Spleen (tissue), 11 donors: ENCODE data around the gene RALY. TPM values are rescaled to one million over a fixed set of nuclear protein-coding genes. Genes with fewer than 3 reads are reported as not detected.

Experiments
- DNase-seq: peaks from one replicate; pipeline ENCODE4 v3.0.0-alpha.2; 2020
- H3K27ac ChIP-seq, 8 donors: fragments of 200-600 bp; sonication (generic) in 7 of 8; 1 replicate in 4 of 8; 2 replicates in 4 of 8; pipeline versions ENCODE4 v1.5.0 to v1.8.0; 2016 to 2021; ENCODE audit warnings: inconsistent platforms in 4 of 8, mild to moderate bottlenecking in 4 of 8, moderate library complexity in 1 of 8
- H3K27me3 ChIP-seq, 7 donors: fragments of 200-600 bp; sonication (generic) in 6 of 7; replicated peaks in 1 of 7; 1 replicate in 4 of 7; 2 replicates in 3 of 7; pipeline versions ENCODE4 v1.5.0 to v1.8.0; 2016 to 2021; ENCODE audit warnings: inconsistent platforms in 3 of 7, mild to moderate bottlenecking in 1 of 7
- H3K36me3 ChIP-seq, 6 donors: fragments of 200-600 bp; sonication (generic) in 5 of 6; 1 replicate in 4 of 6; 2 replicates in 2 of 6; pipeline versions ENCODE4 v1.5.0 to v1.8.0; 2016 to 2021; ENCODE audit warnings: inconsistent platforms in 2 of 6
- H3K4me1 ChIP-seq, 6 donors: fragments of 200-600 bp; sonication (generic) in 5 of 6; 1 replicate in 3 of 6; 2 replicates in 3 of 6; pipeline versions ENCODE4 v1.5.0 to v1.8.0; 2016 to 2021; ENCODE audit warnings: inconsistent platforms in 3 of 6
- H3K4me3 ChIP-seq, 8 donors: fragments of 200-600 bp; sonication (generic) in 7 of 8; 1 replicate in 4 of 8; 2 replicates in 4 of 8; pipeline versions ENCODE4 v1.5.0 to v1.8.0; 2016 to 2021; ENCODE audit warnings: inconsistent platforms in 4 of 8, mild to moderate bottlenecking in 4 of 8, moderate library complexity in 2 of 8
- H3K9me3 ChIP-seq, 8 donors: fragments of 200-600 bp; sonication (generic) in 7 of 8; 1 replicate in 4 of 8; 2 replicates in 4 of 8; pipeline versions ENCODE4 v1.5.0 to v1.8.0; 2016 to 2021; ENCODE audit warnings: inconsistent platforms in 4 of 8
- POLR2A ChIP-seq, 3 donors: fragments of 450-650 bp; IDR thresholded peaks; one replicate each; pipeline ENCODE4 v1.5.1; 2017; ENCODE audit warnings: antibody characterized with exemption in 3 of 3, mild to moderate bottlenecking in 1 of 3
- POLR2AphosphoS5 ChIP-seq, 3 donors: sonication (generic); formaldehyde crosslinking; IDR thresholded peaks; one replicate each; pipeline ENCODE4 v1.5.1; 2017; ENCODE audit warnings: antibody characterized with exemption in 3 of 3
- WGBS, 5 donors: extraction: QIAGEN DNeasy Blood & Tissue Kit in 3 of 5; methylation state at CpG; one replicate each; pipeline versions ENCODE4 v1.1.5 to v1.1.7; 2013 to 2018; 5-methylcytosine and 5-hydroxymethylcytosine counted together
- intact Hi-C: fragments of 100-400 bp; cut with DNase I; formaldehyde crosslinking; loops from one replicate; pipeline ENCODE4 v1.15.0; 2023; ENCODE audit warnings: low total_unique reads
- polyA plus RNA-seq, 3 donors: library from polyadenylated mRNA; stranded (reverse); fragments of 200-250 nt; gene quantifications; one replicate each; pipeline ENCODE4 v1.2.1, GENCODE V29; 2013
- total RNA-seq, 7 donors: library from RNA; depleted of rRNA in 3 of 7; stranded (reverse); fragments of >200 nt in 3 of 7; fragmentation: NEBNext Ultra II Directional in 4 of 7; extraction: Animal tissue kit (Norgen Biotek cat#: 25700) in 4 of 7; gene quantifications; one replicate each; pipeline versions ENCODE4 v1.1.0 to v1.2.1, GENCODE V29; 2016 to 2021
- TF ChIP-seq, protein P1 (sequence below), 11 experiments: fragments of 200-600 bp in 7 of 11; fragments of 450-650 bp in 4 of 11; sonication (generic) in 4 of 11; IDR thresholded peaks in 8 of 11; conservative IDR thresholded peaks in 3 of 11; 1 replicate in 7 of 11; 2 replicates in 4 of 11; pipeline versions ENCODE4 v1.4.0 to v1.8.0; 2016 to 2021; ENCODE audit warnings: antibody characterized with exemption in 11 of 11, inconsistent platforms in 4 of 11, mild to moderate bottlenecking in 1 of 11
- donor health status: healthy with polysubstance abuse.
- donor health status: DM: no; HTN: no; CAD: no; lungs with moderate emphysema.
- donor health status: DM: no; HTN: no; CAD: no.
- donor health status: Bipolar disorder and iron deficiency.
- donor health status: healthy.
- donor health status: DM: no; HTN: no; CAD: no.
- donor health status: DM: yes; HTN: yes; CAD: no.

Gene RALY
- total and polyA plus RNA-seq, 10 donors = 72.9 to 133 (median 99.7) TPM

DNA sequence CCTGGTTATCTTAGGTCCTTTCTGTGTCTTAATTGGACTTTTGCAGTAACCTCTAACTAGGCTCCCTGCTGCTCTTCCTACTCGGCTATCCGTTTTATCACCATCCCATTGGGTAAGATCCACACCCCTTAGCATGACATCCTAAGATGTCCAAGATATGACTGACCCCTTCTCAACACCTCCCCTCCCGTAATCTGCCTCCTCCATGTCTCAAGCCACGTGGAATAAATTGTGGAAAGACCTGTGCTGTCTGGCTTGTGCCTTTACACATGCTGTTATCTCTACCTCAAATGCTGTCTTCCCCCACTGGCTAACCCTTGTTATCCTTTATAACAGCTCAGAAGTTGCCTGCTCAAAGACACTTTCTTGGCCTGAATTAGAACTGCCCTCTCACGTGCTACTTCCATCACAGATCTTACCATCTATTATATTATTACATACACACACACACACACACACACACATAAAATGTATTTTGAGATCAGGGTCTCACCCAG is 91.9 kb downstream of the RALY start:
- Histone ChIP-seq H3K9me3 (no peaks in the 10 kb centered on the region), H3K36me3 (peaks cover 2 to 100% (median 78%) of the 10 kb centered on the region in 6 donors), H3K27me3 (no peaks in the 10 kb centered on the region), H3K4me1 (peaks cover 0 to 15% (median 6%) of the 10 kb centered on the region in 6 donors), H3K4me3 (no peak overlapping the region), H3K27ac (no peak overlapping the region)
- no peak for DNase-seq
- WGBS, 5 donors = 83 to 91% (median 89%) methylated on average over 5 of the region's 5 CpGs
- intact Hi-C loops = no loop called here
- TF ChIP-seq POLR2A (IDR thresholded peaks at IDR 0.05) = no peak
- TF ChIP-seq, protein P1, sequence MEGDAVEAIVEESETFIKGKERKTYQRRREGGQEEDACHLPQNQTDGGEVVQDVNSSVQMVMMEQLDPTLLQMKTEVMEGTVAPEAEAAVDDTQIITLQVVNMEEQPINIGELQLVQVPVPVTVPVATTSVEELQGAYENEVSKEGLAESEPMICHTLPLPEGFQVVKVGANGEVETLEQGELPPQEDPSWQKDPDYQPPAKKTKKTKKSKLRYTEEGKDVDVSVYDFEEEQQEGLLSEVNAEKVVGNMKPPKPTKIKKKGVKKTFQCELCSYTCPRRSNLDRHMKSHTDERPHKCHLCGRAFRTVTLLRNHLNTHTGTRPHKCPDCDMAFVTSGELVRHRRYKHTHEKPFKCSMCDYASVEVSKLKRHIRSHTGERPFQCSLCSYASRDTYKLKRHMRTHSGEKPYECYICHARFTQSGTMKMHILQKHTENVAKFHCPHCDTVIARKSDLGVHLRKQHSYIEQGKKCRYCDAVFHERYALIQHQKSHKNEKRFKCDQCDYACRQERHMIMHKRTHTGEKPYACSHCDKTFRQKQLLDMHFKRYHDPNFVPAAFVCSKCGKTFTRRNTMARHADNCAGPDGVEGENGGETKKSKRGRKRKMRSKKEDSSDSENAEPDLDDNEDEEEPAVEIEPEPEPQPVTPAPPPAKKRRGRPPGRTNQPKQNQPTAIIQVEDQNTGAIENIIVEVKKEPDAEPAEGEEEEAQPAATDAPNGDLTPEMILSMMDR (IDR thresholded peaks at IDR 0.05 in 8 of 11, conservative IDR thresholded peaks at IDR 0.05 in 3 of 11) = no peak
- no peak for TF ChIP-seq POLR2AphosphoS5 (IDR thresholded peaks at IDR 0.05)

DNA sequence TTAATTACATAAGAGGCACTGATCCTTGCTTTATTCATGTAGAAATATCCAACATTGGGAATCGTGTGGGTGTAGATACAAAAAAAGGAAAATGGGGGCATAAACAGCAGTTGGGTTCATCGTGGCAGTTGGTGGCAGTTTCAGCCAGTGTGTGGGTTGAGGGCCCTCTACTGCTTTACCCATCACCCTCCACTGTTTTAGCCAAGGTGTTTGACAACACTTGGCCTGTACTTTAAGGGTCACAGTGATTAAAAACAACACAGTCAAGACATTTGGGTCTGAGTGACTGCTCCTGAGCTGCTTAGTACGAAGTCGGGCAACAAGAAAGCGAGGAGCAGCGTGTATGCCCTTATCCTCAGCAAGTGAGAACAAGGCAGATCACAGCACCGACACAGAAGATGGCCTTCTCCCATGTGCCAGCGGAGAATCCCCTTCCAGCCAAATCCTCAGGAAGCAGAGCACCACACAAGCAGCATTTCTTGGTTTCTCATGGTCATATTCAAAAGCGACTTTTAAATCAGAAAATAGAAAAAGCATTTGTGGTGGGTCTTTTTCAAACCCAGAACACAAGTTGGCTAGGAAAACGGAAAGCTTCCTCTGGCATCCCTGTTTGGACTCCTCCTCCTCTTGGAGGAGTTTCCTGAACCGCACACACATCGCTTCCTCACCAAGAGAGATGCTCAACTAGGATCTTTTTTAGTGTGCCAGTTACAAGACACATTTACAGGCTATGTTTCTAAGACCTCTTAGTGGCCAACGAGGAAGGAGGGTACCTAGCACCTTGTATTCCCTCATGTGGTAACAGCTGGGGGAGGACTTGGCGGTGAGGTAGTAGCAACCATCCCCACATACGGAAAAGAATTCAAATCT is 94.8 kb downstream of the RALY start:
- intact Hi-C loops = no loop called here
- H3K36me3 ChIP-seq = peaks cover 2 to 100% (median 86%) of the 10 kb centered on the region in 6 donors
- TF ChIP-seq, protein P1 (IDR thresholded peaks at IDR 0.05 in 8 of 11, conservative IDR thresholded peaks at IDR 0.05 in 3 of 11) = no peak
- TF ChIP-seq POLR2A (IDR thresholded peaks at IDR 0.05) (no peak), POLR2AphosphoS5 (IDR thresholded peaks at IDR 0.05) (peak in 1 of 3 donors; percentile 11)
- H3K4me3 ChIP-seq = no peak overlapping the region
- no peaks in the 10 kb centered on the region for H3K9me3 ChIP-seq
- DNase-seq = no peak
- H3K4me1 ChIP-seq = peaks cover 0 to 11% (median 1%) of the 10 kb centered on the region in 6 donors
- H3K27ac ChIP-seq = no peak overlapping the region
- WGBS, 5 donors = 83 to 93% (median 85%) methylated on average over 15 of the region's 15 CpGs
- no peaks in the 10 kb centered on the region for H3K27me3 ChIP-seq

DNA sequence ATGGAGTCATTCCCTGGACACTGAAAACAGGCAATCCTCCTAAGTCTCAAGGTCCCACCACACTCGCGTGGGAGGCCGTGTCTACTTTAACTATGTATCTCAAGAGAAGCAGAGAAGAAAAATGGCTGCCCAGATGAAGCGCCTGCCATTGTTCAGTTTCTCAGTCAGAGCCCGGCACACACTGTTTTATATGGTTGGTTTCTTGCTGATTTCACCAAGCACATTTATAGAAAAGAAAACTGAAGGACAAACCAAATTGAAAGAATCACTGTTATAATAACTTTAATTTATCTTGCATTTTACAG is 95.4 kb downstream of the RALY start:
- Histone ChIP-seq H3K4me3 (no peak overlapping the region), H3K27me3 (no peaks in the 10 kb centered on the region), H3K36me3 (peaks cover 2 to 100% (median 91%) of the 10 kb centered on the region in 6 donors), H3K9me3 (no peaks in the 10 kb centered on the region), H3K4me1 (peaks cover 0 to 6% (median 0%) of the 10 kb centered on the region in 6 donors), H3K27ac (no peak overlapping the region)
- TF ChIP-seq POLR2A (IDR thresholded peaks at IDR 0.05) (no peak), POLR2AphosphoS5 (IDR thresholded peaks at IDR 0.05) (no peak)
- TF ChIP-seq, protein P1 (IDR thresholded peaks at IDR 0.05 in 8 of 11, conservative IDR thresholded peaks at IDR 0.05 in 3 of 11) = no peak
- 79 to 98% (median 91%) methylated on average over 2 to 5 of the region's 5 CpGs for WGBS, 5 donors
- intact Hi-C loops = no loop called here
- DNase-seq = no peak

DNA sequence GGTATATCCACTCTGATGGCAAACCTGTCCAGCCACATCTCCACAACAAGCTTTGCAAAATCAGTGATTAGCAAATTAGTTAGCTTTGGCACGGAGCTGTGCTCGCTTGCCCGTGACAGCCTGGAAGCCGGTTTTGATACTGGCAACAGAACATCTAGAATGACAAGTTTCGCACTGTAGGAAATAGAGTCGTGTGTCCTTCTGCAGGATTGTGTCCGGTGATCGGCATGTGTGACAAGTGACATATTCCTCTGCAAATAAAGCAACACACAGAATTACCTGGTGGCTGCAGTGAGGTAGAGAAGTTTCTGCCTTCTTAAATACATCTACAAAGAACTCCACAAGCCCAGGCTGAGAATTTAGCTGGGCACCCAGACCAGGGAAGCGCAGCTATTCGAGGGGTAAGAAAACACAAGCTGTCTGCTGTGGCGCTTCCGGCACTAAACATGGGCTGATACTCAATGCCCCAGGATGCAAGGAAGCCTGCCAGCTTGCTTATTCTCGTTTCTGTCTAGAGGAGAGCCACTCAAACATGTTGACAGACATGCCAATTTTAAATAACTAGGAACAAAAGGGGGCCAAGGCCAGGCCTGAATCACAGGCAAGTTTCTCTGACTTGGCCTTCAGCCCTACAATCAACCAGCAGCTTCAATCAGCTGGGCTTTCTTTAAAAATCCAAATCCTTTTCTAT is 96.1 kb downstream of the RALY start:
- peak in 1 of 3 donors; percentile 15 for TF ChIP-seq POLR2AphosphoS5 (IDR thresholded peaks at IDR 0.05)
- TF ChIP-seq, protein P1 (IDR thresholded peaks at IDR 0.05 in 8 of 11, conservative IDR thresholded peaks at IDR 0.05 in 3 of 11) = no peak
- TF ChIP-seq POLR2A (IDR thresholded peaks at IDR 0.05) = no peak
- Histone ChIP-seq H3K27ac (no peak overlapping the region), H3K36me3 (peaks cover 4 to 100% (median 92%) of the 10 kb centered on the region in 6 donors), H3K4me1 (peaks cover 0 to 6% (median 0%) of the 10 kb centered on the region in 6 donors), H3K4me3 (no peak overlapping the region), H3K9me3 (no peaks in the 10 kb centered on the region), H3K27me3 (no peaks in the 10 kb centered on the region)
- no peak for DNase-seq
- 85 to 97% (median 90%) methylated on average over 13 of the region's 13 CpGs for WGBS, 5 donors
- intact Hi-C loops = no loop called here
